Urinary bladder (tissue), 4 donors: ENCODE data around the gene SH2D1B. TPM values are rescaled to one million over a fixed set of nuclear protein-coding genes. Genes with fewer than 3 reads are reported as not detected.
"Not testable (repeated sequence)": the region's sequence is repeated elsewhere in the genome, so short reads cannot be mapped to it uniquely, and the experiment has no call there.

Experiments
- DNase-seq: peaks from one replicate; pipeline ENCODE4 v3.0.0-alpha.2; 2015; ENCODE audit errors: extremely low spot score
- H3K27ac ChIP-seq: one replicate; pipeline ENCODE4 v1.5.1; 2013; ENCODE audit warnings: low read depth, mild to moderate bottlenecking, moderate library complexity
- H3K36me3 ChIP-seq: one replicate; pipeline ENCODE4 v1.6.1; 2013; ENCODE audit warnings: mild to moderate bottlenecking, moderate library complexity; ENCODE audit not compliant: insufficient read depth
- H3K4me1 ChIP-seq: one replicate; pipeline ENCODE4 v1.6.1; 2013; ENCODE audit warnings: mild to moderate bottlenecking, moderate library complexity; ENCODE audit not compliant: insufficient read depth
- H3K4me3 ChIP-seq: one replicate; pipeline ENCODE4 v1.5.1; 2013; ENCODE audit warnings: low read depth, low read length
- WGBS: extraction: QIAGEN DNeasy Blood & Tissue Kit; methylation state at CpG from one replicate; pipeline ENCODE4 v1.1.7; 2013; 5-methylcytosine and 5-hydroxymethylcytosine counted together
- polyA plus RNA-seq: library from polyadenylated mRNA; stranded (reverse); fragments of 200-250 nt; gene quantifications from one replicate; pipeline ENCODE4 v1.2.3, GENCODE V29; 2013
- total RNA-seq: library from RNA; depleted of rRNA; stranded (reverse); fragments of >200 nt; gene quantifications from one replicate; pipeline ENCODE4 v1.2.3, GENCODE V29; 2014
- donor health status: healthy with polysubstance abuse.
- donor health status: healthy.

SH2D1B gene
- total and polyA plus RNA-seq, 2 donors, result 0.08 to 0.37 TPM

DNA sequence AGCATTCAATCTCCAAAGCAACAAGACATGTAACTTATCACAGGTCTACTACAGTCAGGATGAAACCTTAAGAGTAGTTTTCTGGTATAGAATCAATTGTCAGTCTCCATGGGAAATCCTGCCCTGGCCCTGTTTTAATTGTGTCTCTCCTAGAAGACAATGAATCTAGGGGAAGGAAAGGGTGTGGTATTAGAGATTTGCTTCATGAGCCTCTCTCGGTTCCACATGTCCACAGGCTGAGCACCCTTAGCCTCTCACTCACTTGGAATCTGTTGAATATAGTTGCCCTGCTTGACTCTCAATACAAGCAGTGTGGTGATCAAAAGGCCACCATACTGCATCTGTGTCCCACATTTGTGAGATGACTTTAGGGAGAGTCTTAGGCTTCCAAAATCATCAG is 53.0 kb downstream of the SH2D1B start:
- peaks cover 3% of the 10 kb centered on the region for H3K36me3 ChIP-seq
- 69% methylated on average over 1 of the region's 1 CpG for WGBS

DNA sequence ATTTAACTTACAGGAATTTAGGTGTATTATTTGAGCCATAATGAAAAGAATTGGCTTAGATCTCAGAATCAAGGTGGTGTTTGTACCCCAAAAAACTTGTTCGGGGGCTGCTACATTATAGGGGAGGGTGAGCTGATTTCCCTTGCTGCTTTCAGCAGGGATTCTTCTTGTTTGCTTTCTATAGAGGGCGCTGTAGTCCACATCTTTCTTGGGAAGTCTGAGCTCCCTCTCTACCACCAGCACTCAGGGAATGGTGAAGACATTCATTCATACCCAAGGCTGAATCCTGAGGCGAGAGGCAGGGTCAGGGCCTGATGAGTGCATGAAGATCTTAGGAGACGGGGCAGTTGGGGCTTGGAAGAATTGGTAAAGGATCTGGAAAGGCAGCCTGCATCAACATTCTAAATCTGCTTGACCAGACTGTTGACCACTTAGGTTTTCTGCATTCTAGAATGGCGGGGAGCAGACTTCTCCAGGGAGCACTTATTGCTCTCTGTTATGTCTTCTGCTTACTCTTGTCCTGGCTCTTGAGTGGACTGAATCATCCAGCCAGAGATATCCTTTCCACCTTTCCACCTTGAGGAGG is 54.2 kb downstream of the SH2D1B start:
- no peak for DNase-seq
- H3K36me3 ChIP-seq, result peaks cover 3% of the 10 kb centered on the region
- H3K4me3 ChIP-seq, result no peak overlapping the region
- no peaks in the 10 kb centered on the region for H3K4me1 ChIP-seq
- H3K27ac ChIP-seq, result no peak overlapping the region
- 55% methylated on average over 5 of the region's 5 CpGs for WGBS

More for the DNA sequence above, 53.0 kb downstream of the SH2D1B start:
- Histone ChIP-seq H3K27ac (no peak overlapping the region), H3K4me1 (no peaks in the 10 kb centered on the region), H3K4me3 (no peak overlapping the region)
- no peak for DNase-seq

DNA sequence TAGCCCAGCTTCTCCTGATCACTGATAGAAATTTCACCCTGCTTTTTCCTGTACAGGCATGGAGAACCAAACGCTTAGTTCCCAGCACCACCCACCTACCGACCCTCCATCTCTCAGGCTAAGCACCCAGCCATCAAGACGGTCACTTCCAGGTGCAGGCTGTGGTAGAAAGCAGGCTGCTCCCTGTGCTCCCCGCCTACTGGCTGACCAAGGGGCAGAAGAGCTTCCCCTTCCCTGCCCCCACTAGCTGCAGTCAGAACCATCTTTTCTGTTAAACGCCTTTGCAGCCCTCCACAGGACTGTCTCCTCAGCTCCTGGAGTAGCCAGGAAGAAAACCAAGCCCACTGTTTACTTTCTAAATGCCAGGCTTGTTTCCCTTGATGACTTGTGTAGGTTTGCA is 58.2 kb downstream of the SH2D1B start:
- no peak overlapping the region for H3K27ac ChIP-seq
- no peak for DNase-seq
- peaks cover 3% of the 10 kb centered on the region for H3K4me1 ChIP-seq
- 78% methylated on average over 5 of the region's 5 CpGs for WGBS
- no peak overlapping the region for H3K4me3 ChIP-seq
- peaks cover 3% of the 10 kb centered on the region for H3K36me3 ChIP-seq

DNA sequence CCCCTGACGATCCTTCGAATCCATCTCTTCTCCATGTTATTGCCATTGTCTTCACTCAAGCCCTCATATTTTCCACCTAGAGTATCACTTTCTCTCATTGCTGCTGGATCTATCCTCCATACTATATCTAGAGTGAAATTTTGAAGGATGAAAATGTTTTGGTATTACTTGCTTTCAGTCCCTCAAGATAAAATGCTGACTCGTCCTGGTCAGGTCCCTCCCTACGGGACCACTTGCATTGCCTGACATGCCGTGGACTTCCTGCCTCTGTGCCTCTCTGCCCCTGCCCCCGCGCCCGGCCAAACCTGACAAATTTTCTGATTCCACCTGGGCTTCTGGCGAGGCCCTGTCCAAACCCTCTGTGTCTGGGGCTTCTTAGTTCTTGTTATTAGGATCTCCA is 58.9 kb downstream of the SH2D1B start:
- Histone ChIP-seq H3K4me1 (peaks cover 3% of the 10 kb centered on the region), H3K27ac (no peak overlapping the region), H3K4me3 (no peak overlapping the region), H3K36me3 (peaks cover 3% of the 10 kb centered on the region)
- WGBS, result 90% methylated on average over 9 of the region's 9 CpGs
- DNase-seq, result no peak

- H3K4me1 ChIP-seq, H3K27ac ChIP-seq, H3K36me3 ChIP-seq, DNase-seq, H3K4me3 ChIP-seq: not testable (repeated sequence)
- WGBS, result 66% methylated on average over 4 of the region's 4 CpGs
These were observed 60.1 kb downstream of the SH2D1B start for GRCh38 chr1:162351874-162352273.

- H3K36me3 ChIP-seq, result no peaks in the 10 kb centered on the region
- WGBS, result 84% methylated on average over 6 of the region's 6 CpGs
- H3K27ac ChIP-seq, result no peak overlapping the region
- DNase-seq, result no peak
- H3K4me1 ChIP-seq, result peaks cover 3% of the 10 kb centered on the region
- no peak overlapping the region for H3K4me3 ChIP-seq
These were observed 60.6 kb downstream of the SH2D1B start for GRCh38 chr1:162351246-162351842.

DNA sequence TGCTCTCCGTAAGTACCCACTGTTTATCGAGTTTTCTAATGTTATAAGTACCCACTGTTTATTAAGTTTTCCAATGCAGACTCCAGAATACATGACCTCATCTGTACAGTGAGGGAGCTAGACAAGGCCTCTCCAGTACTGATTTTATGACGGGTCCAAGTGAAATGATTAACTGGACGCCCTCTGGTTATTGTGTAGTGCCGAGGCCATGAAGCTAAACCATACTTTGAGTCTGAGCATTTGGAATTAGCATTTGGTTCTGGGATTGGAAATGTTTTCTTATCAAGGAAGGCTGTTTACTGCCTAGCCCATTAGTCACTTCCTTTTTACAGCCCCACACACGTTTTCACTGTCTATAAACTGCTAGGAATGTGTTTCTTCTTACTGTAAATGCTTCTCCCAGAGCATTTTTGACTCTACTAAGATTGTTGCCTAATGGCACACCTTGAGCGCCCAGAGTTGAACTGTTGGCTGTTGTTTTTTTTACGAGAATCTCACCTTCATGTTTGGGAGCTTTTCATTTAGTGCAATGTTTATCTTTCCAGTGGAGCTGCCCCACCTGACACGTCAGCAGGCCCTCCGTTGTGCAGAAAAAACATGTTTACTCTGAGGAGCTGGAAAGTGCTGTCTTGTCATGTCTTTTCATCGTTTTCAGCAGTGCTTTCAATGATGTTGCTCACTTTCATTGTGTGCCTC is 62.2 kb downstream of the SH2D1B start:
- DNase-seq, result peak; percentile 11
- H3K27ac ChIP-seq, result no peak overlapping the region
- H3K36me3 ChIP-seq, result no peaks in the 10 kb centered on the region
- 50% methylated on average over 11 of the region's 11 CpGs for WGBS
- H3K4me3 ChIP-seq, result no peak overlapping the region
- H3K4me1 ChIP-seq, result peaks cover 3% of the 10 kb centered on the region

DNA sequence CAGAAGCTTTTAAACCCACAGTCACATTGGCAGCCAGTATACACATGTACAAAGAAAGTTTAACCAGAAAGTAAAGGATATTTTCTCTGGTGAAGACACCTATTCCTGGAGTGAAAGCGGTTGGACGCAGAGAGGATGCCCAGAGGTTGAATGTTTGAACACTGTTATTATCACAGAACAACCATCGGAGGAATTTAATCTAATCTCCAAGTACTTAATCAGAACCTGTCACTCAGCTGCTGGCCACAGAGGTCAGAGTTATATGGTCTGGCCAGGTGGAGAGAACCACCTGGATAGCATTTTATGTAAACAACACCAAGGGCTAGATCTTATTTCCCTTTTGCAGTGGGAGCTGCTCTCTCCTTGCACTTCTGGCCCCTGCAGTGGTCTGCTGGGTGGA is 64.7 kb downstream of the SH2D1B start:
- Histone ChIP-seq H3K27ac (no peak overlapping the region), H3K4me3 (no peak overlapping the region), H3K4me1 (peaks cover 3% of the 10 kb centered on the region), H3K36me3 (no peaks in the 10 kb centered on the region)
- DNase-seq, result no peak
- 59% methylated on average over 3 of the region's 3 CpGs for WGBS

Other genes starting within 250 kb of the SH2D1B start
- gene SPATA46, start 35.3 kb downstream of the SH2D1B start, total RNA-seq, result not detected
- gene SPATA46, start 35.3 kb downstream of the SH2D1B start, polyA plus RNA-seq, result not detected
- gene C1orf226, start 30.4 kb downstream of the SH2D1B start, total RNA-seq, result 1.4 TPM
- gene C1orf226, start 30.4 kb downstream of the SH2D1B start, polyA plus RNA-seq, result 2.2 TPM
- 58.2 TPM for gene UHMK1, start 85.7 kb upstream of the SH2D1B start, total RNA-seq
- 13.3 TPM for gene UHMK1, start 85.7 kb upstream of the SH2D1B start, polyA plus RNA-seq
- gene UAP1, start 149.6 kb upstream of the SH2D1B start, total RNA-seq, result 54.8 TPM
- gene UAP1, start 149.6 kb upstream of the SH2D1B start, polyA plus RNA-seq, result 78.4 TPM
- 101 TPM for gene DDR2, start 220.3 kb upstream of the SH2D1B start, total RNA-seq
- 57.9 TPM for gene DDR2, start 220.3 kb upstream of the SH2D1B start, polyA plus RNA-seq